Thyroid gland (tissue), 4 donors: Measurements from ENCODE around the gene BCL2. TPM values are rescaled to one million over a fixed set of nuclear protein-coding genes. Genes with fewer than 3 reads are reported as not detected.

Source experiments
- DNase-seq, 2 donors: peaks; one replicate each; pipeline ENCODE4 v3.0.0-alpha.2; 2019
- H3K27ac ChIP-seq, 3 donors: fragments of 200-600 bp; sonication (generic); 1 replicate in 2 of 3; 2 replicates in 1 of 3; pipeline ENCODE4 v1.5.1; 2016 to 2019; ENCODE audit warnings: mild to moderate bottlenecking in 1 of 3, moderate library complexity in 1 of 3
- H3K27me3 ChIP-seq: fragments of 200-600 bp; sonication (generic); one replicate; pipeline ENCODE4 v1.5.1; 2019
- H3K36me3 ChIP-seq, 2 donors: fragments of 200-600 bp; sonication (generic); one replicate each; pipeline ENCODE4 v1.5.1; 2016 to 2019
- H3K4me1 ChIP-seq, 2 donors: fragments of 200-600 bp; sonication (generic); one replicate each; pipeline ENCODE4 v1.5.1; 2017 to 2019
- H3K4me3 ChIP-seq, 3 donors: fragments of 200-600 bp; sonication (generic); replicated peaks in 1 of 3; 1 replicate in 2 of 3; 2 replicates in 1 of 3; pipeline ENCODE4 v1.5.1; 2016; ENCODE audit warnings: mild to moderate bottlenecking in 1 of 3
- H3K9me3 ChIP-seq: fragments of 200-600 bp; sonication (generic); one replicate; pipeline ENCODE4 v1.5.1; 2017
- POLR2A ChIP-seq, 2 donors: fragments of 450-650 bp; IDR thresholded peaks; one replicate each; pipeline ENCODE4 v1.6.1; 2017; ENCODE audit warnings: antibody characterized with exemption in 2 of 2, mild to moderate bottlenecking in 2 of 2, moderate library complexity in 1 of 2
- WGBS, 2 donors: methylation state at CpG; one replicate each; pipeline ENCODE4 v1.1.5; 2017; 5-methylcytosine and 5-hydroxymethylcytosine counted together
- intact Hi-C: fragments of 100-400 bp; cut with DNase I; formaldehyde crosslinking; loops from one replicate; pipeline ENCODE4 v1.15.1; 2023
- total RNA-seq, 4 donors: library from RNA; depleted of rRNA; stranded (reverse); fragments of >200 nt; gene quantifications; one replicate each; pipeline ENCODE4 v1.2.3, GENCODE V29; 2016
- TF ChIP-seq, protein P1 (sequence below), 6 experiments: fragments of 200-600 bp in 3 of 6; fragments of 450-650 bp in 3 of 6; sonication (generic) in 3 of 6; IDR thresholded peaks; one replicate each; pipeline ENCODE4 v1.5.1; 2016 to 2019; ENCODE audit warnings: antibody characterized with exemption in 6 of 6, mild to moderate bottlenecking in 2 of 6, inconsistent platforms in 1 of 6, moderate library complexity in 1 of 6

BCL2 gene
- total RNA-seq, 4 donors from 2014 or later: 108 to 163 (median 115) TPM

DNA sequence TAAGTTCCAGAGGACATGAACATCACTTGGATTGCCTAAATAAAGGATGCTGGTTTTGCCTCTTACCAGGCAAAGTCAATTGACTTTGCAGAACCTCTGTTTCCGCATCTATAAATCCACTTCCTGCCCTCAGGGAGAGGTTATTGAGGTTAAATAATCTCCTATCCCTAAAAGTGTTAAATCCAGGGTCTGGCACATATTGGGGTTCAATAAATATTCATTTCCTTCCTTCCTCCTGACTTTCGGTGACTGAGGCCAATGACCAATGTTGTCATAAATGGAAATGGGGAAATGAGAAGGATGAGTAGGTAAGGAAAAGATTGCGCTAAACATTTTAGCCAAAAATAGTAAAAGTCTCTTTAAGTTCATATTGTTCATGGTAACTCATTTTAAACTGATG, 16.0 kb downstream of the BCL2 start:
- Histone ChIP-seq H3K4me1 (peaks cover 60 to 79% of the 10 kb centered on the region in 2 donors), H3K27ac (peak overlapping the region; percentile 14 to 81 (median 79)), H3K36me3 (no peaks in the 10 kb centered on the region), H3K27me3 (no peaks in the 10 kb centered on the region), H3K4me3 (no peak overlapping the region), H3K9me3 (no peaks in the 10 kb centered on the region)
- no peak for TF ChIP-seq POLR2A (IDR thresholded peaks at IDR 0.05)
- TF ChIP-seq, protein P1, sequence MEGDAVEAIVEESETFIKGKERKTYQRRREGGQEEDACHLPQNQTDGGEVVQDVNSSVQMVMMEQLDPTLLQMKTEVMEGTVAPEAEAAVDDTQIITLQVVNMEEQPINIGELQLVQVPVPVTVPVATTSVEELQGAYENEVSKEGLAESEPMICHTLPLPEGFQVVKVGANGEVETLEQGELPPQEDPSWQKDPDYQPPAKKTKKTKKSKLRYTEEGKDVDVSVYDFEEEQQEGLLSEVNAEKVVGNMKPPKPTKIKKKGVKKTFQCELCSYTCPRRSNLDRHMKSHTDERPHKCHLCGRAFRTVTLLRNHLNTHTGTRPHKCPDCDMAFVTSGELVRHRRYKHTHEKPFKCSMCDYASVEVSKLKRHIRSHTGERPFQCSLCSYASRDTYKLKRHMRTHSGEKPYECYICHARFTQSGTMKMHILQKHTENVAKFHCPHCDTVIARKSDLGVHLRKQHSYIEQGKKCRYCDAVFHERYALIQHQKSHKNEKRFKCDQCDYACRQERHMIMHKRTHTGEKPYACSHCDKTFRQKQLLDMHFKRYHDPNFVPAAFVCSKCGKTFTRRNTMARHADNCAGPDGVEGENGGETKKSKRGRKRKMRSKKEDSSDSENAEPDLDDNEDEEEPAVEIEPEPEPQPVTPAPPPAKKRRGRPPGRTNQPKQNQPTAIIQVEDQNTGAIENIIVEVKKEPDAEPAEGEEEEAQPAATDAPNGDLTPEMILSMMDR (IDR thresholded peaks at IDR 0.05): no peak
- WGBS, 2 donors: 80 to 84% methylated on average over 3 of the region's 3 CpGs
- intact Hi-C loops: no loop called here
- no peak for DNase-seq

DNA sequence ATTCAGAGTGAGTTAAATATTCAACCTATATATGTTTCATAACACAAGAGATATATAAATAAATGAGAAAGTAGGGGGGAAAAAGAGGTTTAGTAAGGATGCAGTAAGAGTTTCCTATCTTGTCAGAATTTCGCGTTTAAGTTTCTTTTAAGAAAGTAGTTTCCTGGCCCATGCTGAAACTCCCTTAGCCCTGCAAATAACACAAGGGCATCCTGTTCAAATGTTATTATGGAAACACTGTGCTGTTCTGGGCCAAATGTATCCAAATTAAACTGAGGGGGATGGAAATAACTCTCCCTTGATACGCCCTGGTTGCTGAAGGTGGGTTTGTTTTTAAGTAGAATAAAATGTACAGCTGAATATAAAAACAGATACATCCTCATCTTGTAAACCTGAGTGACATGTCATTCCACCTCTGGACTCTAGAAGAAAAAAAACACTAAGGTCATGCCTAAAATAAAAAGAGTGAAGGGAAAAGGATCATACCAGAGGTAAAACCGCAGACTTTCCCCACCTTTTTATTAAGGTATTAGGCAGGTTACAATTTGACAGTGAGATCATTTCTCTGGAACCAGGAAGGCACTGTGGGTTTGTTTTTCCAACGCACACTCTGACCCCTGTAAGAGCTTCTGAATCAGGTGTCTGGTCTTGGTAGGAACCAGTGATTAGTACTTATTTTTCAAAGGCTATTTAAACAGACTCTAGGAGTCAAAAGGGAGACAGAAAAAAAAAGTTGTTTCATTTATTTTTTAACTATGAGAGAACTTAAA, 16.7 kb downstream of the BCL2 start:
- Histone ChIP-seq H3K9me3 (no peaks in the 10 kb centered on the region), H3K27me3 (no peaks in the 10 kb centered on the region), H3K36me3 (no peaks in the 10 kb centered on the region), H3K4me3 (no peak overlapping the region), H3K4me1 (peaks cover 61 to 82% of the 10 kb centered on the region in 2 donors), H3K27ac (peak overlapping the region; percentile 70 to 81 (median 79))
- 41 to 44% methylated on average over 5 of the region's 5 CpGs for WGBS, 2 donors
- TF ChIP-seq, protein P1 (IDR thresholded peaks at IDR 0.05): no peak
- no peak for TF ChIP-seq POLR2A (IDR thresholded peaks at IDR 0.05)
- intact Hi-C loops: no loop called here
- DNase-seq: peak; percentile 39 to 50

DNA sequence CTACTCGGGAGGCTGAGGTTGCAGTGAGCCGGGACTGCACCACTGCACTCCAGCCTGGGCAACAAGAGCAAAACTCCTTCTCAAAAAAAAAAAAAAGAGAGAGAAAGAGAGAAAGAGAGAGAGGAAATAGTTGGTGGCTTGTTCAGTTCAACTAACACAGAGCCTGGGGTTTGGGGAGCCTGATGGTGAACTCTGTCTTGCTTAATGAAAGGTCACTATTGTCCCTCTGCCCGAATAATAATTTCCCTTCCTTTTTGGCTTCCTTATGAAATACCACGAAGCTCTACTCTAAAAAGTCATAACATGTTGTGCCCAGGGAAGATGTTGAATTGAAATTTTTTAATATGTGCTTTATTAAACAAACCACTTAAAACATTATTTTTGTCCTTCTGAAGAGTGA, 17.3 kb downstream of the BCL2 start:
- Histone ChIP-seq H3K36me3 (no peaks in the 10 kb centered on the region), H3K27ac (peak overlapping the region; percentile 70 to 81 (median 79)), H3K4me3 (no peak overlapping the region), H3K27me3 (no peaks in the 10 kb centered on the region), H3K4me1 (peaks cover 61 to 82% of the 10 kb centered on the region in 2 donors), H3K9me3 (no peaks in the 10 kb centered on the region)
- TF ChIP-seq POLR2A (IDR thresholded peaks at IDR 0.05): no peak
- TF ChIP-seq, protein P1 (IDR thresholded peaks at IDR 0.05): no peak
- DNase-seq: peak; percentile 24 to 36
- WGBS, 2 donors: 44 to 61% methylated on average over 4 of the region's 4 CpGs
- intact Hi-C loops: no loop called here

DNA sequence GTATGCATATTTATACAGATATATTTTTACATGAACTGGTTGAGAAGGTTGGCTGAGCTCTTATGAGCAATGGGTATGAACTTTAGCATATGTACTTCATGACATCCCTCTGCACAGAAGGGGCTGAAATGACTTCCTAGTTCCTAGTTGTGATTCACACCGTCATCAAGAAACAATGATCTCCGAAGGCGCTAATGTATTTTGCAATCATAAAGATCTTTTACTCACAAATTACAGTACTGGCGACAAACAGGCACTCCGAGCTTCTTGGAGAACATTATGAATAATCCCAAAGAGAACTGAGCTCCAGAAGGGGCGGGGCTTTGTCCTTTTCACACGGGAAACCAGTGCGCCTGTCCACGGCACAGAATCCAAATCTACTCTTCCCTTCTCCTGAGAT, 18.1 kb downstream of the BCL2 start:
- Histone ChIP-seq H3K27ac (peak overlapping the region; percentile 70 to 81 (median 79)), H3K4me3 (no peak overlapping the region), H3K27me3 (no peaks in the 10 kb centered on the region), H3K36me3 (no peaks in the 10 kb centered on the region), H3K4me1 (peaks cover 60 to 83% of the 10 kb centered on the region in 2 donors), H3K9me3 (no peaks in the 10 kb centered on the region)
- peak in 1 of 2 donors; percentile 22 for DNase-seq
- WGBS, 2 donors: 66 to 75% methylated on average over 9 of the region's 9 CpGs
- intact Hi-C loops: no loop called here
- TF ChIP-seq, protein P1 (IDR thresholded peaks at IDR 0.05): no peak
- no peak for TF ChIP-seq POLR2A (IDR thresholded peaks at IDR 0.05)
